Activated T-helper 17 cell treated with anti-CD3 and anti-CD28 coated beads, Interleukin-2, amount 50 U/mL, for 72 hours (primary cell): ENCODE data around the gene SAMD9L. TPM values are rescaled to one million over a fixed set of nuclear protein-coding genes. Genes with fewer than 3 reads are reported as not detected.
"Not testable (repeated sequence)": the region's sequence is repeated elsewhere in the genome, so short reads cannot be mapped to it uniquely, and the experiment has no call there.

Experiments
- ATAC-seq: fragments of 150-1000 bp; cut with Tn5 transposase; replicated peaks from 2 replicates; pipeline ENCODE4 v1.10.0; 2021; ENCODE audit warnings: mild to moderate bottlenecking, moderate library complexity
- H3K27ac Mint-ChIP-seq: one replicate; pipeline ENCODE4 v1.8.0; 2022; ENCODE audit warnings: mixed read lengths
- H3K27me3 Mint-ChIP-seq: one replicate; pipeline ENCODE4 v1.8.0; 2022; ENCODE audit warnings: mixed read lengths
- H3K36me3 Mint-ChIP-seq: one replicate; pipeline ENCODE4 v1.8.0; 2022; ENCODE audit warnings: low read depth, mild to moderate bottlenecking, mixed read lengths
- H3K4me1 Mint-ChIP-seq: one replicate; pipeline ENCODE4 v1.8.0; 2022; ENCODE audit warnings: mixed read lengths
- H3K4me3 Mint-ChIP-seq: one replicate; pipeline ENCODE4 v1.8.0; 2022; ENCODE audit warnings: mild to moderate bottlenecking, mixed read lengths
- H3K9me3 Mint-ChIP-seq: one replicate; pipeline ENCODE4 v1.8.0; 2022; ENCODE audit warnings: mixed read lengths
- total RNA-seq, 2 donors: library from RNA; stranded (reverse); gene quantifications; one replicate each; pipeline ENCODE4 v1.2.3, GENCODE V29; 2022

Gene SAMD9L
- total RNA-seq, 2 donors from 2014 or later, result 23.9 to 28.1 TPM

DNA sequence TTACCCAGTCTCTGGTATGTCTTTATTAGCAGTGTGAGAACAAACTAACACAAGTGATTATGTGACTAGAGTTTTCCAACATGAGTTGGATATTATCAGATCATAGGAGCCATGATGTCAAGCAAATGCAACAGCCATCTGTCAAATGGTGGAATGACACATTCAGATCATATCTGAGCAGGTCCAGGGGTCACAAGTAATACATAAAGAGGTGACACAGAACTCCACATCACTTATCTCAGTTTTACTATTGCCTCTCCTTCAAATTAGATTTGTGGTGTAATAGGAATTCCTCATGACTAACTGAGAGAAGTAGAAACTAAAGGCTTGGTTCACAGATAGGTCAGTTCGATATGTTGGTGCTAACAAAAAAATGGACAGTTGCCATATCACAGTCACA is 12.2 kb upstream of the SAMD9L start:
- Mint-ChIP-seq H3K9me3 (peaks cover 11% of the 10 kb centered on the region), H3K27ac (peak overlapping the region; percentile 18), H3K4me3 (no peak overlapping the region), H3K36me3 (no peaks in the 10 kb centered on the region), H3K4me1 (no peaks in the 10 kb centered on the region), H3K27me3 (no peaks in the 10 kb centered on the region)
- peak; percentile 82 for ATAC-seq

DNA sequence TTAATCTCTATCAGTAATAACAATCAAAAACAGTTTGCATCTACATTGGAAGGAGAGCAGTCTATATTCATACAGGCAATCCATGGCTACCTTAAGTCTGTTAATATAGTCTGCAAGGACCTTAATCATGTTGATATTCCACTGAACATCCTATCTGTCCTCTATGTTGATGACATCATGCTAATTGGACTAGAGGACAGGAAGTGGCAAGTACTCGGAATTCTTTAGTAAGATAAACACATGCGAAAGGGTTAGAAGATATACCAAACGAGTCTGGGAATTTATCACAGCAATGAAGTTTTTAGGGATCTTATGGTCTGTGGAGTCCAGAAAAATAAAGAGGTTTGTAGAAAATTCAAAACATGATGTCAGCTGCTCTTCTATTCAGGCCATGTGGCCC is 11.3 kb upstream of the SAMD9L start:
- no peaks in the 10 kb centered on the region for H3K4me1 Mint-ChIP-seq
- H3K36me3 Mint-ChIP-seq, result no peaks in the 10 kb centered on the region
- ATAC-seq, result no peak
- H3K4me3 Mint-ChIP-seq, result no peak overlapping the region
- no peaks in the 10 kb centered on the region for H3K27me3 Mint-ChIP-seq
- no peak overlapping the region for H3K27ac Mint-ChIP-seq
- peaks cover 11% of the 10 kb centered on the region for H3K9me3 Mint-ChIP-seq

DNA sequence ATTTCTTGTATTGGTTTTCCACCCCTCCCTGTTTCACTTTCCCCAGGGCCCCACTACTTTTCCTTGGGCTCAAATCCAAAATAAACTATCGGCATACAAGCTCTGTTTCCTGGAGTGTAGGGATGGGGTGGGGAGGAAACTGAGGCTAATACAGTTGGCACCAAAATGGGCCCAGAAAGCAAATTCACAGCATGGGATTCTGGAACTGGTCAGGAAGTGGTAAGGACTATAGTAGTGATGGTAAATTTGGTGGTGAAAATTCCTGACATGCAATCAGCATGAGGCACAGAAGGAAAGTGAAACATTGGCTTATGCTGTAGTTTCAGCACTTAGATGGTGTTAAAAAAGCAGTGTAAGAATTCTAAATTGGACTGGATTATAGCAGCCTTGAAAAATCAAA is 8.7 kb upstream of the SAMD9L start:
- Mint-ChIP-seq H3K9me3 (peaks cover 3% of the 10 kb centered on the region), H3K4me1 (no peaks in the 10 kb centered on the region), H3K27ac (no peak overlapping the region), H3K4me3 (no peak overlapping the region), H3K36me3 (no peaks in the 10 kb centered on the region), H3K27me3 (no peaks in the 10 kb centered on the region)
- ATAC-seq, result no peak

GRCh38 chr7:93150200-93150835 is 2.1 kb upstream of the SAMD9L start:
- no peak for ATAC-seq
- Mint-ChIP-seq H3K9me3 (peaks cover 6% of the 10 kb centered on the region), H3K4me3 (no peak overlapping the region), H3K27me3 (no peaks in the 10 kb centered on the region), H3K4me1 (peaks cover 23% of the 10 kb centered on the region), H3K27ac (peak overlapping the region; percentile 49), H3K36me3 (no peaks in the 10 kb centered on the region)

DNA sequence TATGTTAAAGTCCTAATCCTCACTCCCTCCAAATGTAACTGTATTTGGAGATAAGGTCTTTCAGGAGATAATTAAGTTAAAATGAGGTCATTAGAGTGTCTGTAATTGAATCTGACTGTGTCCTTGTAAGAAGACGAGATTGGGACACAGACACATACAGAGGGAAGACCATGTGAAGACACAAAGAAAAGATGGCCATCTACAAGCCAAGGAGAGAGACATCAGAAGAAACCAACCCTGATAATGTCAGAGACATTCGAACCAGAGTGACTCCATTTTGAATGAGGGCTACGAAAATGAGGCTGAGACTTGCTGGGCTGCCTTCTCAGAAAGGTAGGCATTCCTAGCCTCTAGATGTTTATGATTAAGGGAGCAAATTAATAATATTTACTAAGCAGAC is 542 bp upstream of the SAMD9L start:
- H3K27me3 Mint-ChIP-seq, result no peaks in the 10 kb centered on the region
- ATAC-seq, result no peak
- H3K27ac Mint-ChIP-seq, result peak overlapping the region; percentile 98
- peak overlapping the region; percentile 92 for H3K4me3 Mint-ChIP-seq
- H3K4me1 Mint-ChIP-seq, result peaks cover 23% of the 10 kb centered on the region
- no peaks in the 10 kb centered on the region for H3K36me3 Mint-ChIP-seq
- H3K9me3 Mint-ChIP-seq, result peaks cover 6% of the 10 kb centered on the region

- Mint-ChIP-seq H3K9me3 (peaks cover 6% of the 10 kb centered on the region), H3K36me3 (no peaks in the 10 kb centered on the region), H3K27ac (peak overlapping the region; percentile 98), H3K27me3 (no peaks in the 10 kb centered on the region), H3K4me1 (peaks cover 26% of the 10 kb centered on the region), H3K4me3 (peak overlapping the region; percentile 92)
- peak; percentile 88 for ATAC-seq
Observed at GRCh38 chr7:93147363-93147762, 822 bp downstream of the SAMD9L start.

GRCh38 chr7:93146472-93147141 is 1.6 kb downstream of the SAMD9L start:
- peaks cover 6% of the 10 kb centered on the region for H3K9me3 Mint-ChIP-seq
- ATAC-seq, result peak; percentile 65
- no peaks in the 10 kb centered on the region for H3K27me3 Mint-ChIP-seq
- H3K36me3 Mint-ChIP-seq, result no peaks in the 10 kb centered on the region
- H3K4me1 Mint-ChIP-seq, result peaks cover 26% of the 10 kb centered on the region
- H3K4me3 Mint-ChIP-seq, result peak overlapping the region; percentile 92
- peak overlapping the region; percentile 98 for H3K27ac Mint-ChIP-seq

DNA sequence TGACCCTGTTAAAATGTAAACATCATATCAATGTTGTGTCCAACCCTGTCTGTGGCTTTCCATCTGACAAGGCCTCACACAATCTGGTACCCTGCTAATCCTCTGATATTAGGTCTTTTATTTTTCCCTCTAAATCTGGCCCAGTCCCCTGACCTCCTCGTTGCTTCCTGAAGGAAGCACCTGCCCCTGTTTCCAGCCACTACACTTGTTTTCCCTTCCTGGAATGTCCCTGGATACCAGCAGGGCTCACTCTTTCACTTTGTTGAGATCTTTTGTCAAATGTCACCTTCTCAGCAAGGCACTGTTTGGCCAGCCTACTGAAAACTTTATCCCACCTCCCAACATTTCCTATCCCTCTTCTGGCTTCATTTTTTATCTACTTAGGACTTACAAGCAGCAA is 2.1 kb downstream of the SAMD9L start:
- Mint-ChIP-seq H3K27ac (peak overlapping the region; percentile 67), H3K4me3 (peak overlapping the region; percentile 92), H3K27me3 (no peaks in the 10 kb centered on the region), H3K36me3 (no peaks in the 10 kb centered on the region), H3K9me3 (peaks cover 6% of the 10 kb centered on the region), H3K4me1 (peaks cover 26% of the 10 kb centered on the region)
- no peak for ATAC-seq

DNA sequence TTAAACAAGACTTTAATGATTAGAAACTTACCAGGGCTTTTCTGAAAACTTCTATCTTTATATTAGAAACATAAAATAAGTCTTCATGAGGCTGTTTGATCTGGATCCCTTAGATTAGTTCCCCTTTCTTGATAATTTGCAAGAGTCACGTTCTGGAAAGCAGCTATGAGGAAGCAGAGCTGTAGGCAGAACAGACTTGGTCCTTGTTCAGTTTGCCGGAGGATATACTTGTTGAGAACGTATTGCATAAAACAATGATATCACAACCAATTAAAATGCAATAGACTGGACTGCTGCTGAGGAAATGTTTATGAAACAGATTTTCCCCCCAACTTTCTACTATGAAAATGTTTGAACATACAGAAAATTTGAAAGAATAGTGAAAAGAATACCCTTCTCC is 2.8 kb downstream of the SAMD9L start:
- ATAC-seq, result no peak
- Mint-ChIP-seq H3K36me3 (no peaks in the 10 kb centered on the region), H3K4me3 (peak overlapping the region; percentile 92), H3K9me3 (peaks cover 6% of the 10 kb centered on the region), H3K4me1 (peaks cover 26% of the 10 kb centered on the region), H3K27ac (no peak overlapping the region), H3K27me3 (no peaks in the 10 kb centered on the region)

DNA sequence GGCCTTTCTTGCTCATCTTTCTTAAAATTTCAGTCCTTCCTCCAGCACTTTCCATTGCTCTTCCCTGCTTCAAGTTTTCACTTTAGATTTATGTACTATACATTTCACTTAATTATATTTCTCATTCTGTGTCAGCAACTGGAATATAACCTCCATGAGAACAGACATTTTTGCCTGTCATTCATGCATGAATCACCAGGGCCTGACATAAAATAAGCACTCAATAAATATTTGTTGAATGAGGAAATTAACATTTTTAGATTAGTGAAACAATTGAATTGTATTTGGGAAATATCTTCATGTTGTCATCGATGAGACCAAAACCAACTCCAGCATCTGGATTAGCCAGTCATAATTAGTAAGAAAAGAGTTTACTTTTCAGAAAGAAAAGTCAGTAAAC is 6.1 kb downstream of the SAMD9L start:
- Mint-ChIP-seq H3K27me3 (no peaks in the 10 kb centered on the region), H3K9me3 (peaks cover 5% of the 10 kb centered on the region), H3K36me3 (peaks cover 13% of the 10 kb centered on the region), H3K4me3 (no peak overlapping the region), H3K4me1 (peaks cover 15% of the 10 kb centered on the region), H3K27ac (no peak overlapping the region)
- ATAC-seq, result no peak

GRCh38 chr7:93140582-93141191 is 7.5 kb downstream of the SAMD9L start:
- ATAC-seq, result no peak
- H3K4me1 Mint-ChIP-seq, result peaks cover 4% of the 10 kb centered on the region
- H3K4me3 Mint-ChIP-seq, result no peak overlapping the region
- H3K27ac Mint-ChIP-seq, result no peak overlapping the region
- no peaks in the 10 kb centered on the region for H3K27me3 Mint-ChIP-seq
- peaks cover 5% of the 10 kb centered on the region for H3K9me3 Mint-ChIP-seq
- peaks cover 28% of the 10 kb centered on the region for H3K36me3 Mint-ChIP-seq

- peaks cover 3% of the 10 kb centered on the region for H3K4me1 Mint-ChIP-seq
- peaks cover 48% of the 10 kb centered on the region for H3K36me3 Mint-ChIP-seq
Observed at GRCh38 chr7:93138576-93138975, 9.6 kb downstream of the SAMD9L start.

GRCh38 chr7:93133005-93133404 is 15.2 kb downstream of the SAMD9L start:
- no peak for ATAC-seq
- Mint-ChIP-seq H3K9me3 (peaks cover 31% of the 10 kb centered on the region), H3K27me3 (no peaks in the 10 kb centered on the region), H3K36me3 (peaks cover 42% of the 10 kb centered on the region), H3K27ac (no peak overlapping the region), H3K4me3 (no peak overlapping the region), H3K4me1 (no peaks in the 10 kb centered on the region)

More at GRCh38 chr7:93138576-93138975, 9.6 kb downstream of the SAMD9L start:
- H3K9me3 Mint-ChIP-seq, result peaks cover 21% of the 10 kb centered on the region
- H3K27ac Mint-ChIP-seq, result no peak overlapping the region
- H3K27me3 Mint-ChIP-seq, result no peaks in the 10 kb centered on the region
- no peak for ATAC-seq
- H3K4me3 Mint-ChIP-seq, result no peak overlapping the region

GRCh38 chr7:93132216-93132615 is 16.0 kb downstream of the SAMD9L start:
- Mint-ChIP-seq H3K27ac (no peak overlapping the region), H3K4me1 (no peaks in the 10 kb centered on the region), H3K4me3 (no peak overlapping the region), H3K9me3 (peaks cover 30% of the 10 kb centered on the region), H3K27me3 (no peaks in the 10 kb centered on the region), H3K36me3 (peaks cover 36% of the 10 kb centered on the region)
- ATAC-seq, result no peak

DNA sequence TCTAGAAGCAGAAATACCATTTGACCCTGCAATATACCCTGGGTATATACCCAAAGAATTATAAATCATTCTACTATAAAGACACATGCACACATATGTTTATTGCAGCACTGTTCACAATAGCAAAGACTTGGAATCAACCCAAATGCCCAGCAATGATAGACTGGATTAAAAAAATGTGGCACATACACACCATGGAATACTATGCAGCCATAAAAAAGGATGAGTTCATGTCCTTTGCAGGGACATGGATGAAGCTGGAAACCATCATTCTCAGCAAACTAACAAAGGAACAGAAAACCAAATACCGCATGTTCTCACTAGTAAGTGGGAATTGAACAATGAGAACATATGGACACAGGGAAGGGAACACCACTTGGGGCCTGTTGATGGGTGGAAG is 21.2 kb downstream of the SAMD9L start:
- not testable (repeated sequence) for H3K36me3 Mint-ChIP-seq

More for the DNA sequence above, 21.2 kb downstream of the SAMD9L start:
- H3K27me3 Mint-ChIP-seq, H3K4me3 Mint-ChIP-seq, H3K27ac Mint-ChIP-seq, H3K4me1 Mint-ChIP-seq, ATAC-seq: not testable (repeated sequence)
- peaks cover 39% of the 10 kb centered on the region for H3K9me3 Mint-ChIP-seq
